ENCODE data around the gene CNBP.
A peak's percentile ranks its signal among the peaks of the same experiment; 100 is the strongest.

The CNBP gene

GRCh38 chr3:129122412-129123011 is 61.2 kb downstream of the CNBP start:
- TF ChIP-seq CTCF (IDR thresholded peaks at IDR 0.05; ENCODE audit: low read length) (no peak), EZH2 (IDR thresholded peaks at IDR 0.05; ENCODE audit: borderline replicate concordance, low read length) (no peak)
- H3K4me1 ChIP-seq (ENCODE audit: insufficient read depth, low read length, severe bottlenecking): peaks cover 38% of the 10 kb centered on the region
- peaks cover 11% of the 10 kb centered on the region for H3K79me2 ChIP-seq (ENCODE audit: insufficient read depth, low read length)
- no peak overlapping the region for H3K9ac ChIP-seq (ENCODE audit: low read length)
- no peaks in the 10 kb centered on the region for H3K9me2 ChIP-seq (ENCODE audit: low read depth, low read length)
- H3K4me3 ChIP-seq (ENCODE audit: low read depth, low read length, poor library complexity, severe bottlenecking): peak overlapping the region; percentile 60
- peaks cover 14% of the 10 kb centered on the region; the same call in 1 of the 2 replicates for H3K36me3 ChIP-seq (ENCODE audit: insufficient read depth, low read length)
- H3K4me2 ChIP-seq (ENCODE audit: low read length): peak overlapping the region; percentile 54
- no peaks in the 10 kb centered on the region for H4K20me1 ChIP-seq (ENCODE audit: insufficient read depth, low read length)
- no peaks in the 10 kb centered on the region for H3K27me3 ChIP-seq (ENCODE audit: insufficient read depth, low read length)
- H3F3A ChIP-seq (ENCODE audit: insufficient read depth, low read length): no peaks in the 10 kb centered on the region
- H3K27ac ChIP-seq (ENCODE audit: low read depth, low read length, poor library complexity, severe bottlenecking): no peak overlapping the region
- H3K9me3 ChIP-seq (ENCODE audit: low read length): no peaks in the 10 kb centered on the region
- no peak overlapping the region for H2AFZ ChIP-seq (ENCODE audit: low read length)

DNA sequence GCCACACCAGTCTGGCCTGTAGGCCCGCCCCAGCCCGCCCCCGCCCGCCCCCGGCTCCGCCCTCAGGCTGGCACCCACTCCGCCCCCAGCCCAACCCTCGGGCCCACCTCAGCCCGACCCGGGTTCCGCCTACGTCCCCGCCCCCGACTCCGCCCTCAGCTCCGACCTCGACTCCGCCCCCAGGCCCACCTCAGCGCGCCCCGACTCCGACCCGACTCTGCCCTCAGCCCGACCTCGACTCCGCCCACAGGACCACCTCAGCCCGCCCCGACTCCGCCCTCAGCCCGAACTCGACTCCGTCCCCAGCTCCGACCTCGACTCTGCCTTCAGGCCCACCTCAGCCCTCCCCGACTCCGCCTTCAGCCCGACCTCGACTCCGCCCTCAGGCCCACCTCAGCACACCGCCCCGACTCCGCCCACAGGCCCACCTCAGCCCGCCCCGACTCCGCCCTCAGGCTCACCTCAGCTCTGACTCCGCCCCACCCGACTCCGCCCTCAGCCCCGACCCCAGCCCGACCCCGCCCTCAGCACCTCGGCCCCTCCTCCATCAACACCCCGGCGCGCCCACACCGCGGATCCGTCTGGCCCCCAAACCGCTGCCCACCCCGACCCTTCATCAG is 61.8 kb downstream of the CNBP start, which contains the start of gene RAB43:
RAB43 (minus strand) TSS at position 13 of the 620 bp plus-strand sequence. CDS start 315 bp downstream, outside the sequence.
- Histone ChIP-seq H3K27me3 (ENCODE audit: insufficient read depth, low read length) (no peaks in the 10 kb centered on the region), H3K9ac (ENCODE audit: low read length) (peak within 1 kb of the TSS; percentile 81), H2AFZ (ENCODE audit: low read length) (no peak within 1 kb of the TSS), H3K36me3 (ENCODE audit: insufficient read depth, low read length) (peaks cover 9% of the 10 kb centered on the region; the same call in 1 of the 2 replicates), H3K27ac (ENCODE audit: low read depth, low read length, poor library complexity, severe bottlenecking) (peak within 1 kb of the TSS; percentile 86), H3K4me3 (ENCODE audit: low read depth, low read length, poor library complexity, severe bottlenecking) (peak within 1 kb of the TSS; percentile 69), H3F3A (ENCODE audit: insufficient read depth, low read length) (no peaks in the 10 kb centered on the region), H3K4me2 (ENCODE audit: low read length) (peak within 1 kb of the TSS; percentile 86), H3K9me3 (ENCODE audit: low read length) (no peaks in the 10 kb centered on the region), H3K9me2 (ENCODE audit: low read depth, low read length) (no peaks in the 10 kb centered on the region), H3K4me1 (ENCODE audit: insufficient read depth, low read length, severe bottlenecking) (peaks cover 44% of the 10 kb centered on the region), H4K20me1 (ENCODE audit: insufficient read depth, low read length) (no peaks in the 10 kb centered on the region), H3K79me2 (ENCODE audit: insufficient read depth, low read length) (peaks cover 11% of the 10 kb centered on the region)
- TF ChIP-seq CTCF (IDR thresholded peaks at IDR 0.05; ENCODE audit: low read length): no peak
- TF ChIP-seq EZH2 (IDR thresholded peaks at IDR 0.05; ENCODE audit: borderline replicate concordance, low read length): no peak

- H3K27me3 ChIP-seq (ENCODE audit: insufficient read depth, low read length): no peaks in the 10 kb centered on the region
- H3K36me3 ChIP-seq (ENCODE audit: insufficient read depth, low read length): peaks cover 9% of the 10 kb centered on the region; the same call in 1 of the 2 replicates
- H3K4me2 ChIP-seq (ENCODE audit: low read length): peak overlapping the region; percentile 86
- H3F3A ChIP-seq (ENCODE audit: insufficient read depth, low read length): no peaks in the 10 kb centered on the region
- H2AFZ ChIP-seq (ENCODE audit: low read length): no peak overlapping the region
- H3K9me2 ChIP-seq (ENCODE audit: low read depth, low read length): no peaks in the 10 kb centered on the region
- no peaks in the 10 kb centered on the region for H3K9me3 ChIP-seq (ENCODE audit: low read length)
- no peak for TF ChIP-seq EZH2 (IDR thresholded peaks at IDR 0.05; ENCODE audit: borderline replicate concordance, low read length)
- no peak for TF ChIP-seq CTCF (IDR thresholded peaks at IDR 0.05; ENCODE audit: low read length)
- H3K9ac ChIP-seq (ENCODE audit: low read length): peak overlapping the region; percentile 81
- H3K4me1 ChIP-seq (ENCODE audit: insufficient read depth, low read length, severe bottlenecking): peaks cover 51% of the 10 kb centered on the region
- peaks cover 11% of the 10 kb centered on the region for H3K79me2 ChIP-seq (ENCODE audit: insufficient read depth, low read length)
- peak overlapping the region; percentile 69 for H3K4me3 ChIP-seq (ENCODE audit: low read depth, low read length, poor library complexity, severe bottlenecking)
- no peaks in the 10 kb centered on the region for H4K20me1 ChIP-seq (ENCODE audit: insufficient read depth, low read length)
- peak overlapping the region; percentile 86 for H3K27ac ChIP-seq (ENCODE audit: low read depth, low read length, poor library complexity, severe bottlenecking)
These were observed 62.5 kb downstream of the CNBP start for GRCh38 chr3:129121016-129121791.
